HPDE6-E6E7 (cell line): ENCODE data around the gene GRM1.

Experiments
- DNase-seq: peaks from one replicate; pipeline ENCODE4 v3.0.0; 2011; ENCODE audit warnings: missing footprints; ENCODE audit errors: extremely low spot score

The GRM1 gene

GRCh38 chr6:146456886-146457285, 428.0 kb downstream of the GRM1 start:
- DNase-seq: no peak

GRCh38 chr6:146460941-146461340, 432.1 kb downstream of the GRM1 start:
- no peak for DNase-seq

- no peak for DNase-seq
Measured at GRCh38 chr6:146470091-146470770, 441.4 kb downstream of the GRM1 start.

- DNase-seq: no peak
Measured at GRCh38 chr6:146472918-146473317, 444.1 kb downstream of the GRM1 start.

GRCh38 chr6:146481527-146481926, 452.7 kb downstream of the GRM1 start:
- no peak for DNase-seq

GRCh38 chr6:146484411-146484810, 455.5 kb downstream of the GRM1 start:
- no peak for DNase-seq
